AG10803 (cell line): ENCODE data around the gene ITGA2.

ENCODE experiments used
- DNase-seq: peaks from one replicate; pipeline ENCODE4 v3.0.0; 2010; ENCODE audit warnings: low read depth
- H3K4me3 ChIP-seq: 2 replicates; pipeline ENCODE4 v1.5.1; 2011; ENCODE audit warnings: mild to moderate bottlenecking, low read length, control low read depth
- TF ChIP-seq, protein P1 (sequence below): conservative IDR thresholded peaks from 2 replicates; pipeline ENCODE4 v1.5.1; 2011; ENCODE audit warnings: mild to moderate bottlenecking, low read length, control low read depth, inconsistent platforms

Gene ITGA2

GRCh38 chr5:53068291-53068836 is 79.2 kb downstream of the ITGA2 start:
- TF ChIP-seq, protein P1, sequence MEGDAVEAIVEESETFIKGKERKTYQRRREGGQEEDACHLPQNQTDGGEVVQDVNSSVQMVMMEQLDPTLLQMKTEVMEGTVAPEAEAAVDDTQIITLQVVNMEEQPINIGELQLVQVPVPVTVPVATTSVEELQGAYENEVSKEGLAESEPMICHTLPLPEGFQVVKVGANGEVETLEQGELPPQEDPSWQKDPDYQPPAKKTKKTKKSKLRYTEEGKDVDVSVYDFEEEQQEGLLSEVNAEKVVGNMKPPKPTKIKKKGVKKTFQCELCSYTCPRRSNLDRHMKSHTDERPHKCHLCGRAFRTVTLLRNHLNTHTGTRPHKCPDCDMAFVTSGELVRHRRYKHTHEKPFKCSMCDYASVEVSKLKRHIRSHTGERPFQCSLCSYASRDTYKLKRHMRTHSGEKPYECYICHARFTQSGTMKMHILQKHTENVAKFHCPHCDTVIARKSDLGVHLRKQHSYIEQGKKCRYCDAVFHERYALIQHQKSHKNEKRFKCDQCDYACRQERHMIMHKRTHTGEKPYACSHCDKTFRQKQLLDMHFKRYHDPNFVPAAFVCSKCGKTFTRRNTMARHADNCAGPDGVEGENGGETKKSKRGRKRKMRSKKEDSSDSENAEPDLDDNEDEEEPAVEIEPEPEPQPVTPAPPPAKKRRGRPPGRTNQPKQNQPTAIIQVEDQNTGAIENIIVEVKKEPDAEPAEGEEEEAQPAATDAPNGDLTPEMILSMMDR: no peak
- no peak for DNase-seq
- no peak overlapping the region for H3K4me3 ChIP-seq

- no peak overlapping the region for H3K4me3 ChIP-seq
- DNase-seq: peak; percentile 74
- TF ChIP-seq, protein P1: no peak
Observed at GRCh38 chr5:53069626-53070025, 80.5 kb downstream of the ITGA2 start.

DNA sequence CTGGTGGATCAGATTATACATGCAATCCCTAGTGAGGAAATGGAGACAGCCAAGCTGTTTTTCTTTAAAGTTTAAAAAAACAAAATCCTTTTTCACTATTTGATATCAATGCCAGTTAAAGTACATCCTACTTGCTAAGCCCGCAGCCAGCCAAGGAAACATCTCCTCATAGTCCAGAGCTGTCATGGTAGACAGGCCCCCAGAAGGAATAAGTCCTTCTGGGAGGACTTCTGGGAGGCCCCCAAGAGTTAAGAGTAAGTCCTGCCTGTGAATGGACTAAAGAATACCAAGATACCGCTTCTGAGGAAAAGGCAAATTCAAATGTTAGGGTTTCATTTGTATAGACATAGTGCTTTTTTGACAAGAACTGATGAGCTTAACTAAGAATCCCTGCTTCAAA is 82.1 kb downstream of the ITGA2 start:
- TF ChIP-seq, protein P1: no peak
- DNase-seq: no peak
- H3K4me3 ChIP-seq: no peak overlapping the region

- DNase-seq: peak; percentile 85
- TF ChIP-seq, protein P1: peak; percentile 56
- no peak overlapping the region for H3K4me3 ChIP-seq
Observed at GRCh38 chr5:53071738-53072137, 82.6 kb downstream of the ITGA2 start.

GRCh38 chr5:53073348-53073747 is 84.2 kb downstream of the ITGA2 start:
- TF ChIP-seq, protein P1: no peak
- H3K4me3 ChIP-seq: no peak overlapping the region
- peak; percentile 47 for DNase-seq

- H3K4me3 ChIP-seq: no peak overlapping the region
- DNase-seq: peak; percentile 23
- TF ChIP-seq, protein P1: no peak
Observed at GRCh38 chr5:53076014-53076583, 86.9 kb downstream of the ITGA2 start.

DNA sequence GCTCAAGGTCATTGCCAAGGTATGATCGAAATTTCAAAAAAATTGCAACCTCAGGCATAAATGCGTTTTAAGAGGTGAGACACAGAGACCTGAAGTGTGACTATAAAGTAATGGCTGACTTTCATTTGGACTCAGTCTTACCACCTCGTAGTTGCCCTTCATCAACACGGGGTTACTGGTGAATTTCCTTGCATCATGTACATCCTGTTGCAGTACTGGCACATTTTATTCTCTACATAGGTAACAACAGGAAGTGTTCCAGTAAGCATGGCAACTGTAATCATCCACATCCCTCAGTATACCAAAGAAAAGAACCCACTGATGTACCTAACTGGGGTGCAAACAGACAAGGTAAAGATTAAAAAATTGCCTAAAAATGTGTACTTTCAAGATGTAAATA is 91.1 kb downstream of the ITGA2 start:
- no peak overlapping the region for H3K4me3 ChIP-seq
- TF ChIP-seq, protein P1: no peak
- no peak for DNase-seq
